HAP-1 (cell line): ENCODE results near the gene FAM210B.
A peak's percentile ranks its signal among the peaks of the same experiment; 100 is the strongest.
"Not testable (repeated sequence)": the region's sequence is repeated elsewhere in the genome, so short reads cannot be mapped to it uniquely, and the experiment has no call there.

Experiments used
- DNase-seq, 2 experiments: peaks; one replicate each; pipeline ENCODE4 v3.0.0-alpha.2; 2016 to 2020; ENCODE audit warnings: low spot score in 2 of 2
- H3K27me3 ChIP-seq: fragments of 250-450 bp; sonication (Bioruptor Pico); 2 replicates; pipeline ENCODE4 v1.5.1; 2020; ENCODE audit warnings: low read depth, mild to moderate bottlenecking, moderate library complexity
- H3K36me3 ChIP-seq: fragments of 250-450 bp; sonication (Bioruptor Pico); replicated peaks from 2 replicates; pipeline ENCODE4 v1.5.1; 2020; ENCODE audit warnings: mild to moderate bottlenecking
- H3K4me1 ChIP-seq: fragments of 250-450 bp; sonication (Bioruptor Pico); 2 replicates; pipeline ENCODE4 v1.5.1; 2020; ENCODE audit warnings: mild to moderate bottlenecking
- H3K4me3 ChIP-seq: fragments of 250-450 bp; sonication (Bioruptor Pico); 2 replicates; pipeline ENCODE4 v1.5.1; 2020; ENCODE audit warnings: mild to moderate bottlenecking, moderate library complexity
- H3K9me3 ChIP-seq: fragments of 250-450 bp; sonication (Bioruptor Pico); 2 replicates; pipeline ENCODE4 v1.5.1; 2020; ENCODE audit warnings: mild to moderate bottlenecking, moderate library complexity
- in situ Hi-C: fragments of 300-500 bp; cut with MboI; formaldehyde crosslinking; loops from 3 replicates; pipeline ENCODE4 v1.14.3; 2020; ENCODE audit warnings: low sequenced_read_pairs, inconsistent platforms, mixed read lengths

FAM210B gene

GRCh38 chr20:56358600-56359211 is at the start of gene FAM210B:
FAM210B (plus strand) TSS chr20:56358974; CDS start chr20:56359006, 32 bp downstream.
- H3K36me3 ChIP-seq, result no peaks in the 10 kb centered on the region
- peak within 1 kb of the TSS; percentile 56 for H3K4me3 ChIP-seq
- H3K9me3 ChIP-seq, result no peaks in the 10 kb centered on the region
- peak; percentile 84 to 90 for DNase-seq
- in situ Hi-C loops, result no loop called here
- H3K27me3 ChIP-seq, result peaks cover 2% of the 10 kb centered on the region; the same call in 1 of the 2 replicates
- H3K4me1 ChIP-seq, result peaks cover 3% of the 10 kb centered on the region; the same call in 1 of the 2 replicates

DNA sequence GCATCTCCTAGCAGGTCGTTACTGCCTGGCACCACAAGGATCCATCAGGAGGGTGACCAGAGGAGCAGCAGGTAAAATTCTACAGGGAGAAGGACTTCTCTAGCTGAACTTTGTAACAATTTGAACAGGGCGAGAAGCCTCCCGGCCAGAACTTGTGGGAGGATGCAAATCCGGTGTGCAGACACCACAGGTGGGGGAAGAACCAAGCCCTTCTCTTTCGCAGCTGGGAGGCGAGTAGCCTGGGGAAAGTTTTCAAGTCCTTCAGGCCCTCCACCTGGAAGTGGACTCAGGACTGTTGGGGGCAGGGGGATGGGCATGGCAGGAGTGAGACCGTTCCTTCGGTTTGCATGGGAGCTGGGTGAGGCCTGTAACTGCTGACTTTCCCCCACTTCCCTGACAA is 42.7 kb upstream of the FAM210B start:
- Histone ChIP-seq H3K9me3 (no peaks in the 10 kb centered on the region), H3K4me3 (no peak overlapping the region), H3K27me3 (0 out of 2 replicates have a peak, but pooled peaks cover 3% of the 10 kb centered on the region), H3K36me3 (no peaks in the 10 kb centered on the region), H3K4me1 (no peaks in the 10 kb centered on the region)
- in situ Hi-C loops, result no loop called here
- DNase-seq, result no peak

- in situ Hi-C loops, result no loop called here
- Histone ChIP-seq H3K27me3 (0 out of 2 replicates have a peak, but pooled peaks cover 3% of the 10 kb centered on the region), H3K36me3 (no peaks in the 10 kb centered on the region), H3K4me3 (no peak overlapping the region), H3K9me3 (no peaks in the 10 kb centered on the region), H3K4me1 (no peaks in the 10 kb centered on the region)
- no peak for DNase-seq
Observed at GRCh38 chr20:56316483-56316882, 42.3 kb upstream of the FAM210B start.

GRCh38 chr20:56322681-56323080 is 36.1 kb upstream of the FAM210B start:
- no peak for DNase-seq
- Histone ChIP-seq H3K27me3 (peaks cover 3% of the 10 kb centered on the region; the same call in 1 of the 2 replicates), H3K36me3 (no peaks in the 10 kb centered on the region), H3K4me1 (no peaks in the 10 kb centered on the region), H3K4me3 (no peak overlapping the region), H3K9me3 (no peaks in the 10 kb centered on the region)
- in situ Hi-C loops, result no loop called here

GRCh38 chr20:56323206-56323605 is 35.6 kb upstream of the FAM210B start:
- Histone ChIP-seq H3K4me1 (no peaks in the 10 kb centered on the region), H3K4me3 (no peak overlapping the region), H3K9me3 (no peaks in the 10 kb centered on the region), H3K36me3 (no peaks in the 10 kb centered on the region), H3K27me3 (peaks cover 3% of the 10 kb centered on the region; the same call in 1 of the 2 replicates)
- no peak for DNase-seq
- in situ Hi-C loops, result no loop called here

DNA sequence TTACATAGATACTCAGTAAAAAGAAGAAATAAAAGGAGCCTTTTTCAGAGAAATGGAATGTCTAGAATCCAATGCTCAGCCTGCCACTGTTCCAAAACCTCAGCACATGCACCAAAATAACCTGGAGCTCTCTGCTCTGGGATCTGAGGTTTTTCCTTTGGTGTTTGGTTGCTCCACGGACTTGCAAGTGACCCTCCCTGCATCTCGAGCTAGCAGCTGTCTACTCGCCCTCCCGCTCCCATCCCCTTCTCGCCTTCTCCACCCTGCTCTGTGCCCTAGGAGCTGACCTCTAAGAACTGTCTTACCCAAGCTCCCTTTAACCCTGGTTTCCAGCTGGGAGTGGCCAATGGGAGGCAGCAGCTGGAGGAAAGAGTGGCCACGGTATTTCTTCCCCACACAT is 35.1 kb upstream of the FAM210B start:
- Histone ChIP-seq H3K9me3 (no peaks in the 10 kb centered on the region), H3K36me3 (no peaks in the 10 kb centered on the region), H3K27me3 (peaks cover 3% of the 10 kb centered on the region; the same call in 1 of the 2 replicates), H3K4me1 (no peaks in the 10 kb centered on the region), H3K4me3 (no peak overlapping the region)
- no peak for DNase-seq
- in situ Hi-C loops, result no loop called here

- DNase-seq, result no peak
- H3K9me3 ChIP-seq, result no peaks in the 10 kb centered on the region
- H3K4me3 ChIP-seq, result no peak overlapping the region
- H3K36me3 ChIP-seq, result no peaks in the 10 kb centered on the region
- in situ Hi-C loops, result loop anchor here (25.0 kb wide), 1 partner anchor 1663 kb away; no protein-coding TSS in a partner anchor
- H3K4me1 ChIP-seq, result no peaks in the 10 kb centered on the region
- H3K27me3 ChIP-seq, result peaks cover 3% of the 10 kb centered on the region; the same call in 1 of the 2 replicates
Observed at GRCh38 chr20:56324806-56325205, 34.0 kb upstream of the FAM210B start.

DNA sequence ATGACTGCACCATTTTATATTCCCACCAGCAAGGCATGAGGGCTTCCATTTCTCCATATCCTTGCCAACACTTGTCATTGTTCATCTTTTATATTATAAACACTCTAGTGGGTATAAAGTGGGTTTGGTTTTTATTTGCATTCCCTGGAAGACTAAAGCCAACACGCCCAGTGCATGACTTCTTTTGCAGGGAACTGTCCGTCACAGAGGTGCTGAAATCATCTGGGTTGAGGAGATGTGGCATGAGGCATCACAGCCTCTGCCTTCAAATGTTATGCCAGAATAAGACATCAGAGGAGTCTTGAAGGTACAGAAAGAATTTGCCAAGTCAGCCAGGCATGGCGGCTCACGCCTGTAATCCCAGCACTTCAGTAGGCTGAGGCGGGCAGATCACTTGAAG is 29.9 kb upstream of the FAM210B start:
- in situ Hi-C loops, result loop anchor here (25.0 kb wide), 1 partner anchor 1667 kb away; no protein-coding TSS in a partner anchor
- H3K36me3 ChIP-seq, result no peaks in the 10 kb centered on the region
- DNase-seq, result peak in 1 of 2 experiments; percentile 43

DNA sequence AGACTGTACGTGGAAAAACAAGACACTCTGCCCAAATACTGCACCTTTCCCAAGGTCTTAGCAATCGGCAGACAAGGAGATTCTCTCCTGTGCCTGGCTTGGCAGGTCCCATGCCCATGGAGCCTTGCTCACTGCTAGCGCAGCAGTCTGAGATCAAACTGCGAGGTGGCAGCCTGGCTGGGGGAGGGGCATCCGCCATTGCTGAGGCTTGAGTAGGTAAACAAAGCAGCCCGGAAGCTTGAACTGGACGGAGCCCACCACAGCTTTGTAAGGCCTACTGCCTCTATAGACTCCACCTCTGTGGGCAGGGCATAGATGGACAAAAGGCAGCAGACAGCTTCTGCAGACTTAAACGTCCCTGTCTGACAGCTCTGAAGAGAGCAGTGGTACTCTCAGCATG is 22.1 kb upstream of the FAM210B start:
- not testable (repeated sequence) for H3K9me3 ChIP-seq, H3K36me3 ChIP-seq, H3K4me3 ChIP-seq, DNase-seq, H3K4me1 ChIP-seq, H3K27me3 ChIP-seq
- in situ Hi-C loops, result loop anchor here (25.0 kb wide), 1 partner anchor 1674 kb away; no protein-coding TSS in a partner anchor

More for the DNA sequence above, 29.9 kb upstream of the FAM210B start:
- no peaks in the 10 kb centered on the region; the same call in 1 of the 2 replicates for H3K27me3 ChIP-seq
- no peak overlapping the region for H3K4me3 ChIP-seq
- H3K9me3 ChIP-seq, result no peaks in the 10 kb centered on the region
- no peaks in the 10 kb centered on the region for H3K4me1 ChIP-seq

DNA sequence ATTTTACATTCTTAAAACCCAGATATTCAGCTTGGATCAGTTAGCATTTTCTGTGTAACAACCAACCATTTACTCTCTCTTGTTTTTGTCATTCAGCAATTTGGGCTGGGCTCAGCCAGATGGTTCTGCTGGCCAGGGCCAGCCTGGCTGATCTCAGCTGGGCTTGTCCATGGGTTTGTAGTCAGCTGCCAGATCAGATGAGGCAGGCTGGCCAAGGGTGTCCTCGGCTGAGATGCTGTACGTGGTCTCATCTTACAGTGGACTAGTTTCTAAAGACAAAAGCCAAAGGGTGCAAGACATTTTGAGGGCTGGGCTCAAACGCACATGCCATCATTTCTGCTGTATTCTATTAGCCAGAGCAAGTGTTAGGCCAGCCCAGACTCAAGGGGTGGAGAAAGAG is 16.0 kb upstream of the FAM210B start:
- Histone ChIP-seq H3K4me3 (no peak overlapping the region), H3K4me1 (peaks cover 4% of the 10 kb centered on the region; the same call in 1 of the 2 replicates), H3K9me3 (no peaks in the 10 kb centered on the region), H3K36me3 (no peaks in the 10 kb centered on the region), H3K27me3 (peaks cover 41% of the 10 kb centered on the region)
- in situ Hi-C loops, result loop anchor here (25.0 kb wide), 1 partner anchor 1680 kb away; no protein-coding TSS in a partner anchor
- DNase-seq, result no peak

GRCh38 chr20:56343861-56344381 is 14.9 kb upstream of the FAM210B start:
- H3K36me3 ChIP-seq, result no peaks in the 10 kb centered on the region
- no peak overlapping the region for H3K4me3 ChIP-seq
- peak in 1 of 2 experiments; percentile 71 for DNase-seq
- peaks cover 14% of the 10 kb centered on the region for H3K4me1 ChIP-seq
- in situ Hi-C loops, result loop anchor here (25.0 kb wide), 1 partner anchor 1682 kb away; no protein-coding TSS in a partner anchor
- no peaks in the 10 kb centered on the region for H3K9me3 ChIP-seq
- H3K27me3 ChIP-seq, result peaks cover 41% of the 10 kb centered on the region

GRCh38 chr20:56345911-56346310 is 12.9 kb upstream of the FAM210B start:
- H3K27me3 ChIP-seq, result peaks cover 58% of the 10 kb centered on the region
- H3K4me3 ChIP-seq, result no peak overlapping the region
- in situ Hi-C loops, result loop anchor here (25.0 kb wide), 1 partner anchor 1684 kb away; no protein-coding TSS in a partner anchor
- peaks cover 15% of the 10 kb centered on the region for H3K4me1 ChIP-seq
- H3K9me3 ChIP-seq, result no peaks in the 10 kb centered on the region
- H3K36me3 ChIP-seq, result no peaks in the 10 kb centered on the region
- DNase-seq, result no peak

DNA sequence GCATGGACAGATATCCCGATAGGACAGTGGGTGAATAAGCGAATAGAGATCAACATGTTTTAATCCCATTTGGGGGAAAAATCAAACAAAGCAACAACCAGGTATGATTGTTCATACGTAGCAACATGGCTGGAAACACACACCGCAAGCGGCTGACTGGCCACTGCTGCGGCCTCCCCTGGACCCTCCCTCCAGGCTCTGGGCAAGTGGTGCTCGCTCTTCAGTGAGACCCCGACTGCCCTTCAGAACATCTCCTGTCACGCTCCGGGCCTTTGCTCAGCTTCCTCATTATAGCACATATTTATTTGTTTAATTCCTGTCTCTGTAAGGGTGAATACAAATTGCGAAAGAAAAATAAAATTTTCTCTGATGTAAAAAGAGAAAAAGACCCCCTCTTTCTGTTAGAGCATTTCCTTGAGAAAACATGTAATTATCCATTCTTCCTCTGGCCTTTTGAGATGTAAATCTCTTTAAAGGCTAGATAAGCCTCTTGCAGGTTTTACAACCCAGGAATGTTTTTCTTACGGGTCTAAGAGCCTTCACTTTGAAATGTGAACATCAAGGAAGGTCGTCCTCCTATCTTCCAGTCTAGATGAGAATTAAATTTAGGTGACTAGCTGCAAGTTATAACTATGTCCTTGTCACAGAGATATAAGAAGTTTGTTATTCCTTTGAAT is 11.0 kb upstream of the FAM210B start:
- DNase-seq, result peak; percentile 39 to 93
- no peak overlapping the region for H3K4me3 ChIP-seq
- H3K9me3 ChIP-seq, result no peaks in the 10 kb centered on the region
- H3K4me1 ChIP-seq, result peaks cover 15% of the 10 kb centered on the region
- in situ Hi-C loops, result loop anchor here (25.0 kb wide), 1 partner anchor 1685 kb away; no protein-coding TSS in a partner anchor
- H3K27me3 ChIP-seq, result peaks cover 62% of the 10 kb centered on the region
- no peaks in the 10 kb centered on the region for H3K36me3 ChIP-seq
